Peyer's patch (tissue), 4 donors: ENCODE measurements around the gene ZNF189.

ENCODE experiments used
- POLR2A ChIP-seq, 2 donors: fragments of 450-650 bp; IDR thresholded peaks; one replicate each; pipeline ENCODE4 v1.5.1; 2017; ENCODE audit warnings: antibody characterized with exemption in 2 of 2, mild to moderate bottlenecking in 2 of 2, moderate library complexity in 2 of 2
- TF ChIP-seq, protein P1 (sequence below), 6 experiments: fragments of 450-650 bp in 4 of 6; fragments of 200-600 bp in 2 of 6; sonication (generic) in 1 of 6; IDR thresholded peaks; one replicate each; pipeline ENCODE4 v1.5.1; 2017 to 2019; ENCODE audit warnings: antibody characterized with exemption in 6 of 6, mild to moderate bottlenecking in 3 of 6, moderate library complexity in 1 of 6

DNA sequence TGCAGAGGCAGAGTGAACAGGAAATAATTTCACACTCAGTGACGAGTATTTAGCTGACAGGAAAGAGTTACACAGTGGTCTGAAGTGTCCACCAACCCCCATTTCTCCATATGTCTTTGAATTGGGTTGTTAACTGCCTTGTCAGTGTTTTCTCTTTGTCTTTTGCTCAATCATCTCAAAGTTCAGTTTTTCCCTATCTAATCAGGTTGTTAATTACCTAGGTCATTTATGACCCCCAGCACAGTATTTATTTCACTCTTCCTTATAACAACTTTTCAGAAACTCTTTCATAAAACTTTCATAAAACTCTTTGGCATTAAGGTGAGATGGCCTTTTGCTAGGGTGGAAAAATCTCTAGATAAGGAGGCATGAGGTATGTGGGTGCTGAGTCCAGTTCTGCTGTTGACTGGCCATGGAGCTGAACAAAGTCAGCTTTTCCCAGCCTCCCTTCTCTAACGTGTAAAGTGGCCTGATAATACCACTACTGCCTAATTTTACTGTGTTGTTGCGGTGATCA is 42.1 kb downstream of the ZNF189 start:
- TF ChIP-seq, protein P1, sequence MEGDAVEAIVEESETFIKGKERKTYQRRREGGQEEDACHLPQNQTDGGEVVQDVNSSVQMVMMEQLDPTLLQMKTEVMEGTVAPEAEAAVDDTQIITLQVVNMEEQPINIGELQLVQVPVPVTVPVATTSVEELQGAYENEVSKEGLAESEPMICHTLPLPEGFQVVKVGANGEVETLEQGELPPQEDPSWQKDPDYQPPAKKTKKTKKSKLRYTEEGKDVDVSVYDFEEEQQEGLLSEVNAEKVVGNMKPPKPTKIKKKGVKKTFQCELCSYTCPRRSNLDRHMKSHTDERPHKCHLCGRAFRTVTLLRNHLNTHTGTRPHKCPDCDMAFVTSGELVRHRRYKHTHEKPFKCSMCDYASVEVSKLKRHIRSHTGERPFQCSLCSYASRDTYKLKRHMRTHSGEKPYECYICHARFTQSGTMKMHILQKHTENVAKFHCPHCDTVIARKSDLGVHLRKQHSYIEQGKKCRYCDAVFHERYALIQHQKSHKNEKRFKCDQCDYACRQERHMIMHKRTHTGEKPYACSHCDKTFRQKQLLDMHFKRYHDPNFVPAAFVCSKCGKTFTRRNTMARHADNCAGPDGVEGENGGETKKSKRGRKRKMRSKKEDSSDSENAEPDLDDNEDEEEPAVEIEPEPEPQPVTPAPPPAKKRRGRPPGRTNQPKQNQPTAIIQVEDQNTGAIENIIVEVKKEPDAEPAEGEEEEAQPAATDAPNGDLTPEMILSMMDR (IDR thresholded peaks at IDR 0.05): no peak
- peak; percentile 50 to 87 for TF ChIP-seq POLR2A (IDR thresholded peaks at IDR 0.05)
